H1 (cell line): Measurements from ENCODE around the gene NRXN3. TPM values are rescaled to one million over a fixed set of nuclear protein-coding genes. Genes with fewer than 3 reads are reported as not detected.

Experiments used
- CTCF ChIA-PET: fragments of 300-600 bp; sonication (Branson Sonifier 250); formaldehyde crosslinking; loops from one replicate; lab custom pipeline; 2021; ENCODE audit not compliant: partially characterized antibody; lab: Charles Lee
- POLR2A ChIA-PET: fragments of 300-600 bp; sonication (Branson Sonifier 250); formaldehyde crosslinking; loops from one replicate; lab custom pipeline; 2021; ENCODE audit warnings: inconsistent platforms; ENCODE audit not compliant: partially characterized antibody; lab: Charles Lee
- DNase-seq, 2 experiments: peaks; one replicate each; pipeline versions ENCODE4 v3.0.0 to v3.0.0-alpha.2; 2010 to 2022; ENCODE audit warnings: low spot score in 2 of 2, low read depth in 1 of 2, mixed read lengths in 1 of 2
- FAIRE-seq: peaks from 2 replicates; lab custom pipeline; 2011; peaks lifted over from hg19 to GRCh38; lab: Jason Lieb, UNC
- H2AFZ ChIP-seq: 2 replicates; pipeline ENCODE4 v1.8.1; 2012; ENCODE audit warnings: low read length, inconsistent platforms
- H2AK5ac ChIP-seq: 2 replicates; pipeline ENCODE4 v1.6.1; 2013; ENCODE audit warnings: low read depth, low read length
- H2BK120ac ChIP-seq: replicated peaks from 2 replicates; pipeline ENCODE3; 2013; ENCODE audit warnings: low read depth, low read length, inconsistent platforms
- H2BK12ac ChIP-seq: 2 replicates; pipeline ENCODE4 v1.6.1; 2013; ENCODE audit warnings: low read depth, low read length
- H2BK15ac ChIP-seq: 2 replicates; pipeline ENCODE4 v1.6.1; 2013; ENCODE audit warnings: low read length
- H2BK20ac ChIP-seq: 2 replicates; pipeline ENCODE4 v1.6.1; 2013; ENCODE audit warnings: low read length
- H2BK5ac ChIP-seq: 2 replicates; pipeline ENCODE4 v1.6.1; 2013; ENCODE audit warnings: low read depth, low read length
- H3K14ac ChIP-seq: 2 replicates; pipeline ENCODE4 v1.6.1; 2013; ENCODE audit warnings: inconsistent platforms; ENCODE audit not compliant: insufficient read length
- H3K18ac ChIP-seq: 2 replicates; pipeline ENCODE4 v1.6.1; 2013; ENCODE audit warnings: low read length; ENCODE audit errors: extremely low read depth
- H3K23ac ChIP-seq: 2 replicates; pipeline ENCODE4 v1.6.1; 2013; ENCODE audit warnings: inconsistent platforms; ENCODE audit not compliant: insufficient read length
- H3K23me2 ChIP-seq: 2 replicates; pipeline ENCODE4 v1.6.1; 2013; ENCODE audit warnings: low read depth, low read length
- H3K27ac ChIP-seq: 2 replicates; pipeline ENCODE4 v1.6.1; 2011; ENCODE audit warnings: low read depth, low read length, inconsistent platforms
- H3K27me3 ChIP-seq, 4 experiments: replicated peaks in 1 of 4; 1 replicate in 1 of 4; 2 replicates in 3 of 4; pipeline versions ENCODE4 v1.6.1 to v1.8.1; 2011 to 2013; ENCODE audit warnings: low read length in 3 of 4, mild to moderate bottlenecking in 3 of 4, inconsistent platforms in 2 of 4, mixed read lengths in 2 of 4, moderate library complexity in 1 of 4; ENCODE audit not compliant: control insufficient read depth in 3 of 4, insufficient read depth in 3 of 4; ENCODE audit errors: extremely low read depth in 1 of 4
- H3K36me3 ChIP-seq, 4 experiments: 2 replicates each; pipeline versions ENCODE4 v1.6.1 to v1.8.1; 2011 to 2013; ENCODE audit warnings: mild to moderate bottlenecking in 4 of 4, low read length in 3 of 4, moderate library complexity in 2 of 4, control low read depth in 1 of 4, inconsistent platforms in 1 of 4; ENCODE audit not compliant: insufficient read depth in 4 of 4, control insufficient read depth in 2 of 4
- H3K4ac ChIP-seq: replicated peaks from 2 replicates; pipeline ENCODE3; 2013; ENCODE audit warnings: low read length, low read depth, mixed read lengths, inconsistent platforms; ENCODE audit not compliant: insufficient read length
- H3K4me1 ChIP-seq, 4 experiments: replicated peaks in 1 of 4; 1 replicate in 1 of 4; 2 replicates in 3 of 4; pipeline versions ENCODE4 v1.6.1 to v1.8.1; 2011 to 2013; ENCODE audit warnings: low read length in 3 of 4, inconsistent platforms in 2 of 4, mixed read lengths in 1 of 4; ENCODE audit not compliant: insufficient read depth in 4 of 4, control insufficient read depth in 3 of 4
- H3K4me2 ChIP-seq, 2 experiments: 2 replicates each; pipeline versions ENCODE4 v1.6.1 to v1.8.1; 2011 to 2013; ENCODE audit warnings: low read depth in 2 of 2, low read length in 2 of 2, control low read depth in 1 of 2, inconsistent platforms in 1 of 2, mild to moderate bottlenecking in 1 of 2; ENCODE audit not compliant: insufficient read depth in 1 of 2
- H3K4me3 ChIP-seq, 4 experiments: fragments of 200-600, 300-600 bp in 1 of 4; sonication (generic), shearing (Covaris generic), sonication (Bioruptor Twin) in 1 of 4; 2 replicates each; pipeline versions ENCODE4 v1.5.1 to v1.8.1; 2011 to 2016; ENCODE audit warnings: low read length in 4 of 4, low read depth in 3 of 4, control low read depth in 2 of 4, inconsistent platforms in 2 of 4, mild to moderate bottlenecking in 2 of 4, mixed read lengths in 1 of 4, moderate library complexity in 1 of 4; ENCODE audit not compliant: insufficient read depth in 2 of 4; ENCODE audit errors: extremely low read depth in 1 of 4
- H3K56ac ChIP-seq: replicated peaks from 2 replicates; pipeline ENCODE3; 2013; ENCODE audit warnings: low read depth, mild to moderate bottlenecking, mixed read lengths, low read length, inconsistent platforms; ENCODE audit not compliant: insufficient read length
- H3K79me1 ChIP-seq: 2 replicates; pipeline ENCODE4 v1.6.1; 2013; ENCODE audit warnings: low read depth, low read length, control low read depth
- H3K79me2 ChIP-seq, 2 experiments: 2 replicates each; pipeline versions ENCODE4 v1.6.1 to v1.8.1; 2012 to 2013; ENCODE audit warnings: low read length in 2 of 2, mild to moderate bottlenecking in 2 of 2, inconsistent platforms in 1 of 2; ENCODE audit not compliant: insufficient read depth in 2 of 2, control insufficient read depth in 1 of 2
- H3K9ac ChIP-seq, 4 experiments: replicated peaks in 1 of 4; 1 replicate in 1 of 4; 2 replicates in 3 of 4; pipeline versions ENCODE4 v1.6.1 to v1.8.1; 2011 to 2013; ENCODE audit warnings: low read depth in 3 of 4, low read length in 3 of 4, control low read depth in 2 of 4, mild to moderate bottlenecking in 2 of 4, moderate library complexity in 2 of 4, inconsistent platforms in 1 of 4; ENCODE audit errors: extremely low read depth in 1 of 4
- H3K9me3 ChIP-seq, 2 experiments: 2 replicates each; pipeline versions ENCODE4 v1.6.1 to v1.8.1; 2012 to 2013; ENCODE audit warnings: mild to moderate bottlenecking in 2 of 2, moderate library complexity in 2 of 2, control low read depth in 1 of 2, inconsistent platforms in 1 of 2, low read depth in 1 of 2, low read length in 1 of 2, mixed read lengths in 1 of 2; ENCODE audit not compliant: insufficient read depth in 2 of 2
- H4K20me1 ChIP-seq, 2 experiments: replicated peaks in 1 of 2; 2 replicates each; pipeline versions ENCODE3 to v1.8.1; 2011 to 2013; ENCODE audit warnings: inconsistent platforms in 2 of 2, low read length in 2 of 2, mild to moderate bottlenecking in 1 of 2; ENCODE audit not compliant: insufficient read depth in 2 of 2, control insufficient read depth in 1 of 2
- H4K5ac ChIP-seq: 2 replicates; pipeline ENCODE4 v1.6.1; 2013; ENCODE audit warnings: low read length, low read depth, mixed read lengths, inconsistent platforms; ENCODE audit not compliant: insufficient read length
- H4K8ac ChIP-seq: 2 replicates; pipeline ENCODE4 v1.8.0; 2013; ENCODE audit warnings: mild to moderate bottlenecking, moderate library complexity, low read length, inconsistent platforms; ENCODE audit not compliant: insufficient read depth; ENCODE audit errors: extremely low read depth
- H4K91ac ChIP-seq: replicated peaks from 2 replicates; pipeline ENCODE3; 2013; ENCODE audit warnings: low read length, mixed read lengths, inconsistent platforms; ENCODE audit not compliant: insufficient read length
- ASH2L ChIP-seq: fragments of 200-600, 300-600 bp; sonication (generic); IDR thresholded peaks from one replicate; pipeline ENCODE4 v1.7.1; 2017; ENCODE audit warnings: low read length
- CREB1 ChIP-seq: IDR thresholded peaks from 2 replicates; pipeline ENCODE4 v1.6.1; 2012; ENCODE audit warnings: inconsistent platforms
- FOSL1 ChIP-seq: IDR thresholded peaks from 2 replicates; pipeline ENCODE4 v1.6.1; 2011; ENCODE audit warnings: mild to moderate bottlenecking, low read depth, low read length, moderate library complexity; ENCODE audit not compliant: insufficient read depth
- HDAC2 ChIP-seq, 2 experiments: fragments of 300-600 bp in 1 of 2; sonication (generic) in 1 of 2; IDR thresholded peaks; 2 replicates each; pipeline ENCODE4 v1.6.1; 2011 to 2012; ENCODE audit warnings: low read depth in 2 of 2, low read length in 2 of 2, mild to moderate bottlenecking in 2 of 2, moderate library complexity in 2 of 2, borderline replicate concordance in 1 of 2, inconsistent platforms in 1 of 2
- HDAC6 ChIP-seq: IDR thresholded peaks from one replicate; pipeline ENCODE4 v1.7.1; 2012; ENCODE audit warnings: low read depth, mild to moderate bottlenecking, inconsistent platforms, low read length, moderate library complexity
- KDM4A ChIP-seq: IDR thresholded peaks from one replicate; pipeline ENCODE4 v1.7.1; 2012; ENCODE audit warnings: low read depth, mild to moderate bottlenecking, moderate library complexity, low read length, inconsistent platforms; ENCODE audit not compliant: severe bottlenecking
- RBBP5 ChIP-seq: IDR thresholded peaks from 2 replicates; pipeline ENCODE4 v1.7.1; 2012; ENCODE audit warnings: low read depth, mild to moderate bottlenecking, inconsistent platforms, low read length, moderate library complexity, borderline replicate concordance
- SP4 ChIP-seq: IDR thresholded peaks from 2 replicates; pipeline ENCODE4 v1.6.1; 2012; ENCODE audit warnings: low read length, inconsistent platforms
- SUZ12 ChIP-seq: fragments of 200-600 bp; sonication (generic); IDR thresholded peaks from 2 replicates; pipeline ENCODE4 v1.6.1; 2012; ENCODE audit warnings: mild to moderate bottlenecking, inconsistent platforms, low read length, moderate library complexity, mixed read lengths
- WGBS, 2 experiments: shearing (Covaris generic) in 1 of 2; methylation state at CpG; one replicate each; pipeline versions ENCODE4 v1.1.6 to v1.1.7; 2013 to 2015; ENCODE audit warnings: low lambda C conversion rate in 2 of 2, mixed read lengths in 2 of 2, inconsistent platforms in 1 of 2, low coverage in 1 of 2, missing lambda C conversion rate in 1 of 2; ENCODE audit not compliant: insufficient replicate concordance in 2 of 2, insufficient coverage in 1 of 2, insufficient read length in 1 of 2; ENCODE audit errors: extremely low coverage in 1 of 2, missing lambda C conversion rate in 1 of 2; 5-methylcytosine and 5-hydroxymethylcytosine counted together
- polyA plus RNA-seq, 7 experiments: library from polyadenylated mRNA; depleted of rRNA in 3 of 7; stranded (reverse) in 5 of 7; unstranded in 2 of 7; fragments of >200 nt in 5 of 7; fragments of 200-250 nt in 2 of 7; gene quantifications; 1 replicate in 5 of 7; 2 replicates in 1 of 7; 4 replicates in 1 of 7; pipeline versions ENCODE4 v1.2.1 to v1.2.3, GENCODE V29; 2011 to 2013; ENCODE audit warnings: missing spikeins in 2 of 7, mixed read lengths in 2 of 7
- total RNA-seq: library from RNA; stranded (reverse); fragmentation: NEBNext Ultra II Directional; extraction: Animal tissue kit (Norgen Biotek cat#: 25700); gene quantifications from 2 replicates; pipeline ENCODE4 v1.2.1, GENCODE V29; 2021
- TF ChIP-seq, protein P1 (sequence below): IDR thresholded peaks from 2 replicates; pipeline ENCODE4 v1.6.1; 2012; ENCODE audit warnings: inconsistent platforms

NRXN3 gene
- total and polyA plus RNA-seq, 2 of the 8 experiments (the other 6 are each of a cell fraction or from before 2014, with no cell fraction given) = 2.6 to 4.1 TPM

DNA sequence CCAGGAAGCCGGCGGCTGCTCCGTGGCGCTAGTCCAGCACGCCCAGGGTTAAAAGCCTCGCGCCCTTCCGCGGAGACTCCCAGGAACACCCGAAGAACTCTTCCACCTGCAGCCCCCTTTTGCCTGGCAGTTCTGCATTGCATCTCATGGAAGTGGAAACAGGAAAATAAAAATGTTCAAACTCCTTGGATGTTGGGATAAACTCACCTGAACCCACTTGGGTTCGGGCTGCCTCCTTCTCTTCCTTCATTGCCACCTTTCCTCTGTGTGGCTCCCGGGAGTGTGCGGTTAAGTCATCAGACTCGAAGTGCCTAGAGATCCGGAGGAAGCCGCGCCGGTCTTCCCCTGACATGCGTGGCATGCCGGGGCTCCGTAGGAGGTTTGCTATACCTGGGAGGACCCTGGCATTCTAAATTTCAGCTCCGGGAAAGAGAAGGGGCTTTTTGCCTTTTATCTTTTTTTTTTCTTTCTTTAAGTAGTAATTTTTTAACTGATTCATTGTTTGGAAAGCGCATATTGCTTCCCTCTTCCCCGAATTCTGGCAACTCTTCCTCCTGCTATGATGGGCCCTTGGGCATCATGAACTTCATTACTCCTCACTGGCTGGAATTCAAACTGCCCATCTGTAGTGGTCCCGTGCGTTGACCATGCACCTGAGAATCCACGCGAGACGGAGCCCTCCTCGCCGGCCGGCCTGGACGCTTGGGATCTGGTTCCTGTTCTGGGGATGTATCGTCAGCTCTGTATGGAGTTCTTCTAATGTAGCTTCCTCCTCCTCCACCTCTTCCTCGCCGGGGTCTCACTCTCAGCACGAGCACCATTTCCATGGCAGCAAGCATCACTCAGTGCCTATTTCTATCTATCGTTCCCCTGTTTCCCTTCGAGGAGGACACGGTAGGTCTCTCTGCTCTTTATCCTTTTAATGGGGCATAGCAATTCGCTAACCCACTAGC is 1109.7 kb downstream of the NRXN3 start:
- Histone ChIP-seq H3K56ac (peak overlapping the region; percentile 79), H2BK5ac (no peak overlapping the region; the same call in 1 of the 2 replicates), H3K4ac (no peak overlapping the region), H3K36me3 (no peaks in the 10 kb centered on the region)
- TF ChIP-seq KDM4A = no peak
- TF ChIP-seq, protein P1, sequence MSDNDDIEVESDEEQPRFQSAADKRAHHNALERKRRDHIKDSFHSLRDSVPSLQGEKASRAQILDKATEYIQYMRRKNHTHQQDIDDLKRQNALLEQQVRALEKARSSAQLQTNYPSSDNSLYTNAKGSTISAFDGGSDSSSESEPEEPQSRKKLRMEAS = 0 out of 2 replicates have a peak, but pooled peaks have one; percentile 2
- TF ChIP-seq RBBP5 = 0 out of 2 replicates have a peak, but pooled peaks have one; percentile 20
- TF ChIP-seq HDAC2 (IDR thresholded peaks at IDR 0.05; ENCODE audit: borderline replicate concordance in 1 of 2, low read depth in 2 of 2, low read length in 2 of 2) = peak in 1 of 2 experiments; percentile 14; a peak in 1 of 4 replicates
- no peak for TF ChIP-seq HDAC6
- no peak for TF ChIP-seq FOSL1
- TF ChIP-seq SUZ12 = peak; percentile 57; the same call in 1 of the 2 replicates
- peak; percentile 21 for TF ChIP-seq ASH2L
- TF ChIP-seq CREB1 = no peak
- TF ChIP-seq SP4 = no peak
- TF ChIP-seq, all 59 proteins: peak for 5
- no peak overlapping the region for H2BK120ac ChIP-seq
- DNase-seq (no peak), FAIRE-seq (peak; percentile 24)
- H4K8ac ChIP-seq = peak overlapping the region; percentile 39; the same call in 1 of the 2 replicates
- H3K27me3 ChIP-seq = peaks cover 6 to 48% (median 39%) of the 10 kb centered on the region in 4 experiments
- no peak overlapping the region for H2BK15ac ChIP-seq
- H2BK12ac ChIP-seq = no peak overlapping the region
- H2AFZ ChIP-seq = peak overlapping the region; percentile 91
- no peak overlapping the region for H4K5ac ChIP-seq
- H2AK5ac ChIP-seq = no peak overlapping the region
- ChIA-PET CTCF (interaction anchor here (1.0 to 2.3 kb wide), 2 partner anchors 189 to 205 kb away, joined by 3 to 5 read pairs; no protein-coding TSS in a partner anchor), POLR2A (interaction anchor here (0.7 kb wide), 1 partner anchor 10 kb away, joined by 3 read pairs; no protein-coding TSS in a partner anchor)
- peaks cover 28% of the 10 kb centered on the region for H3K23me2 ChIP-seq
- H3K79me2 ChIP-seq = no peaks in the 10 kb centered on the region
- no peak overlapping the region for H3K27ac ChIP-seq
- peak overlapping the region; percentile 96 to 98 for H3K4me2 ChIP-seq
- peak overlapping the region; percentile 61 to 77 (median 71) for H3K4me3 ChIP-seq
- no peak overlapping the region for H2BK20ac ChIP-seq
- peak overlapping the region in 1 of 4 experiments; percentile 34; a peak in 1 of 7 replicates for H3K9ac ChIP-seq
- H3K23ac ChIP-seq = no peak overlapping the region
- peaks cover 3 to 30% (median 14%) of the 10 kb centered on the region in 4 experiments for H3K4me1 ChIP-seq
- H4K20me1 ChIP-seq = peaks cover 0 to 7% of the 10 kb centered on the region in 2 experiments
- H3K14ac ChIP-seq = no peak overlapping the region
- H3K9me3 ChIP-seq = no peaks in the 10 kb centered on the region
- no peak overlapping the region for H4K91ac ChIP-seq
- WGBS, 2 experiments = 3% methylated on average over 41 of the region's 41 CpGs; no CpG with 5 or more reads in 1 of the 2 experiments
- H3K79me1 ChIP-seq = no peaks in the 10 kb centered on the region; the same call in 1 of the 2 replicates
- peak overlapping the region; percentile 93 for H3K18ac ChIP-seq
